ENCODE results near the gene KCNQ1. TPM values are rescaled to one million over a fixed set of nuclear protein-coding genes. Genes with fewer than 3 reads are reported as not detected.

KCNQ1 gene
- polyA plus RNA-seq, 1 experiment, result not detected

GRCh38 chr11:2644844-2645778 is 200.3 kb downstream of the KCNQ1 start:
- Histone ChIP-seq H3K4me3 (ENCODE audit: low read depth, low read length) (no peak overlapping the region), H3K27me3 (ENCODE audit: control insufficient read depth, insufficient read depth, low read length) (no peaks in the 10 kb centered on the region), H3K9me3 (ENCODE audit: control insufficient read depth, insufficient read depth, low read length) (peaks cover 29% of the 10 kb centered on the region), H3K27ac (ENCODE audit: low read depth, low read length) (no peak overlapping the region)
- POLR2A ChIA-PET, result no interaction called here
- TF ChIP-seq CTCF (IDR thresholded peaks at IDR 0.05; ENCODE audit: low read depth, low read length), result no peak
- CTCF ChIA-PET, result no interaction called here
- DNase-seq (ENCODE audit: low read depth, low spot score), result no peak

- H3K27me3 ChIP-seq (ENCODE audit: control insufficient read depth, insufficient read depth, low read length), result peaks cover under 1% of the 10 kb centered on the region
- CTCF ChIA-PET, result no interaction called here
- H3K9me3 ChIP-seq (ENCODE audit: control insufficient read depth, insufficient read depth, low read length), result peaks cover 25% of the 10 kb centered on the region
- POLR2A ChIA-PET, result no interaction called here
- H3K27ac ChIP-seq (ENCODE audit: low read depth, low read length), result no peak overlapping the region
- no peak overlapping the region for H3K4me3 ChIP-seq (ENCODE audit: low read depth, low read length)
- no peak for TF ChIP-seq CTCF (IDR thresholded peaks at IDR 0.05; ENCODE audit: low read depth, low read length)
- DNase-seq (ENCODE audit: low read depth, low spot score), result no peak
Measured at GRCh38 chr11:2645779-2646118, 200.9 kb downstream of the KCNQ1 start.

GRCh38 chr11:2647167-2647566 is 202.4 kb downstream of the KCNQ1 start:
- ChIA-PET CTCF (no interaction called here), POLR2A (no interaction called here)
- Histone ChIP-seq H3K9me3 (ENCODE audit: control insufficient read depth, insufficient read depth, low read length) (peaks cover 38% of the 10 kb centered on the region), H3K27me3 (ENCODE audit: control insufficient read depth, insufficient read depth, low read length) (peaks cover 4% of the 10 kb centered on the region), H3K4me3 (ENCODE audit: low read depth, low read length) (no peak overlapping the region), H3K27ac (ENCODE audit: low read depth, low read length) (no peak overlapping the region)
- TF ChIP-seq CTCF (IDR thresholded peaks at IDR 0.05; ENCODE audit: low read depth, low read length), result no peak
- no peak for DNase-seq (ENCODE audit: low read depth, low spot score)

- ChIA-PET CTCF (no interaction called here), POLR2A (no interaction called here)
- Histone ChIP-seq H3K27me3 (ENCODE audit: control insufficient read depth, insufficient read depth, low read length) (peaks cover 4% of the 10 kb centered on the region), H3K27ac (ENCODE audit: low read depth, low read length) (no peak overlapping the region), H3K9me3 (ENCODE audit: control insufficient read depth, insufficient read depth, low read length) (peaks cover 46% of the 10 kb centered on the region), H3K4me3 (ENCODE audit: low read depth, low read length) (no peak overlapping the region)
- no peak for DNase-seq (ENCODE audit: low read depth, low spot score)
- TF ChIP-seq CTCF (IDR thresholded peaks at IDR 0.05; ENCODE audit: low read depth, low read length), result no peak
Measured at GRCh38 chr11:2647953-2648352, 203.1 kb downstream of the KCNQ1 start.

- Histone ChIP-seq H3K9me3 (ENCODE audit: control insufficient read depth, insufficient read depth, low read length) (peaks cover 60% of the 10 kb centered on the region), H3K27me3 (ENCODE audit: control insufficient read depth, insufficient read depth, low read length) (peaks cover 4% of the 10 kb centered on the region), H3K27ac (ENCODE audit: low read depth, low read length) (no peak overlapping the region), H3K4me3 (ENCODE audit: low read depth, low read length) (no peak overlapping the region)
- no peak for DNase-seq (ENCODE audit: low read depth, low spot score)
- ChIA-PET CTCF (no interaction called here), POLR2A (no interaction called here)
- TF ChIP-seq CTCF (IDR thresholded peaks at IDR 0.05; ENCODE audit: low read depth, low read length), result no peak
Measured at GRCh38 chr11:2649400-2649799, 204.6 kb downstream of the KCNQ1 start.

Data from AG04450 (cell line).